ENCODE results near the gene KCNIP4.

The KCNIP4 gene

GRCh38 chr4:21900211-21900610, 48.4 kb downstream of the KCNIP4 start:
- DNase-seq = no peak

- DNase-seq = no peak
These were observed 50.5 kb downstream of the KCNIP4 start for GRCh38 chr4:21898101-21898500.

- no peak for DNase-seq
These were observed 51.8 kb downstream of the KCNIP4 start for GRCh38 chr4:21896767-21897166.

- no peak for DNase-seq
These were observed 55.4 kb downstream of the KCNIP4 start for GRCh38 chr4:21893136-21893535.

- DNase-seq = no peak
These were observed 58.3 kb downstream of the KCNIP4 start for GRCh38 chr4:21890231-21890630.

- DNase-seq = no peak
These were observed 60.2 kb downstream of the KCNIP4 start for GRCh38 chr4:21888195-21888976.

- DNase-seq = no peak
These were observed 61.1 kb downstream of the KCNIP4 start for GRCh38 chr4:21887481-21887880.

- no peak for DNase-seq
These were observed 62.8 kb downstream of the KCNIP4 start for GRCh38 chr4:21885770-21886169.

GRCh38 chr4:21885241-21885640, 63.3 kb downstream of the KCNIP4 start:
- DNase-seq = no peak

- DNase-seq = no peak
These were observed 64.0 kb downstream of the KCNIP4 start for GRCh38 chr4:21884615-21885014.

GRCh38 chr4:21882051-21882839, 66.3 kb downstream of the KCNIP4 start:
- no peak for DNase-seq

- DNase-seq = no peak
These were observed 69.4 kb downstream of the KCNIP4 start for GRCh38 chr4:21879187-21879586.

- DNase-seq = no peak
These were observed 71.9 kb downstream of the KCNIP4 start for GRCh38 chr4:21876711-21877110.

- DNase-seq = no peak
These were observed 75.4 kb downstream of the KCNIP4 start for GRCh38 chr4:21873145-21873544.

- DNase-seq = no peak
These were observed 76.5 kb downstream of the KCNIP4 start for GRCh38 chr4:21872101-21872500.

GRCh38 chr4:21869978-21870745, 78.4 kb downstream of the KCNIP4 start:
- DNase-seq = no peak

- no peak for DNase-seq
These were observed 83.9 kb downstream of the KCNIP4 start for GRCh38 chr4:21864686-21865085.

- DNase-seq = no peak
These were observed 85.7 kb downstream of the KCNIP4 start for GRCh38 chr4:21862917-21863316.

GRCh38 chr4:21858971-21859370, 89.6 kb downstream of the KCNIP4 start:
- DNase-seq = no peak

GRCh38 chr4:21856754-21857153, 91.8 kb downstream of the KCNIP4 start:
- no peak for DNase-seq

- DNase-seq = no peak
These were observed 92.3 kb downstream of the KCNIP4 start for GRCh38 chr4:21856301-21856700.

- no peak for DNase-seq
These were observed 99.5 kb downstream of the KCNIP4 start for GRCh38 chr4:21849077-21849476.

- DNase-seq = no peak
These were observed 100.6 kb downstream of the KCNIP4 start for GRCh38 chr4:21848021-21848420.

- DNase-seq = no peak
These were observed 102.9 kb downstream of the KCNIP4 start for GRCh38 chr4:21845663-21846062.
